Measurements from ENCODE around the gene EML3. TPM values are rescaled to one million over a fixed set of nuclear protein-coding genes. Genes with fewer than 3 reads are reported as not detected.

The EML3 gene
- polyA plus RNA-seq, 1 donor (not counting 4 experiments of a cell fraction or from before 2014, with no cell fraction given) = 13.6 TPM

DNA sequence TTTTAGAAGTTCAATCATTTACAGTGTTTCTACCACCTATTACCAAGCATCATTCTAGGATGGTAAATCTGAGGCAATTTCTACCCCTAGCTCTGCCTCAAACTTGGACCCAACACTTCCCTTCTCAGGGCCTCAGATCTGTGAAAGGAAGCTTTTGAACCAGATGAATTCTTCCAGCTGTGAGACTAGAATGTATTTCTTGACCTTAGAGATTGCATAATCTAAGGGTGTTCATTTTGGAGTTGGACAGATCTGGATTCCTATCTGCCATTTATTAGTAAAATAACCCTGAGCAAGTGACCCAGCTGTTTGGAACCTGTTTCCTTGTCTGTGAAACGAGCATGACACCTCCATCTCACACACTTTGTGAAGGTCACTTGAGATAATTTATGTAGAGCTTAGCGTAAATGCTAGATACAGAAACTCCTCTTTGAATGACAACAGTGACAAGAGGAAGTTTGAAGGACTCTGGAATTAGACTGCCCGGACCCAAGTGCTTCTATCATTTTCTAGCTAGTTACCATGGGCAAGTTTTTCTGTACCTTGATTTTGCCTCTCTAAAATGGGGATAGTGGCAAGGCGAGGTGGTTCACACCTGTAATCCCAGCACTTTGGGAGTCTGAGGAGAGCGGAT, 44.3 kb upstream of the EML3 start:
- no peaks in the 10 kb centered on the region for H3K36me3 ChIP-seq (ENCODE audit: control insufficient read depth in 2 of 2, extremely low read depth in 1 of 2, insufficient read depth in 2 of 2, low read length in 2 of 2)
- no peak overlapping the region for H3K4me2 ChIP-seq (ENCODE audit: control insufficient read depth, extremely low read depth, insufficient read depth, low read depth, low read length)
- H3K4me1 ChIP-seq (ENCODE audit: control insufficient read depth, extremely low read depth, insufficient read depth, low read length) = peaks cover 3% of the 10 kb centered on the region
- no peaks in the 10 kb centered on the region for H3K9me3 ChIP-seq (ENCODE audit: control insufficient read depth, low read depth, low read length)
- no peaks in the 10 kb centered on the region for H3K27me3 ChIP-seq (ENCODE audit: control insufficient read depth, extremely low read depth, insufficient read depth, low read length)
- DNase-seq (ENCODE audit: low read depth, low spot score) (no peak), FAIRE-seq (no peak)
- no peaks in the 10 kb centered on the region for H4K20me1 ChIP-seq (ENCODE audit: control insufficient read depth, extremely low read depth, insufficient read depth, low read length)
- no peak overlapping the region for H2AFZ ChIP-seq (ENCODE audit: control insufficient read depth, low read length)
- H3K9me1 ChIP-seq (ENCODE audit: control insufficient read depth, extremely low read depth, insufficient read depth, low read length) = no peaks in the 10 kb centered on the region
- TF ChIP-seq, protein P1, sequence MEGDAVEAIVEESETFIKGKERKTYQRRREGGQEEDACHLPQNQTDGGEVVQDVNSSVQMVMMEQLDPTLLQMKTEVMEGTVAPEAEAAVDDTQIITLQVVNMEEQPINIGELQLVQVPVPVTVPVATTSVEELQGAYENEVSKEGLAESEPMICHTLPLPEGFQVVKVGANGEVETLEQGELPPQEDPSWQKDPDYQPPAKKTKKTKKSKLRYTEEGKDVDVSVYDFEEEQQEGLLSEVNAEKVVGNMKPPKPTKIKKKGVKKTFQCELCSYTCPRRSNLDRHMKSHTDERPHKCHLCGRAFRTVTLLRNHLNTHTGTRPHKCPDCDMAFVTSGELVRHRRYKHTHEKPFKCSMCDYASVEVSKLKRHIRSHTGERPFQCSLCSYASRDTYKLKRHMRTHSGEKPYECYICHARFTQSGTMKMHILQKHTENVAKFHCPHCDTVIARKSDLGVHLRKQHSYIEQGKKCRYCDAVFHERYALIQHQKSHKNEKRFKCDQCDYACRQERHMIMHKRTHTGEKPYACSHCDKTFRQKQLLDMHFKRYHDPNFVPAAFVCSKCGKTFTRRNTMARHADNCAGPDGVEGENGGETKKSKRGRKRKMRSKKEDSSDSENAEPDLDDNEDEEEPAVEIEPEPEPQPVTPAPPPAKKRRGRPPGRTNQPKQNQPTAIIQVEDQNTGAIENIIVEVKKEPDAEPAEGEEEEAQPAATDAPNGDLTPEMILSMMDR (optimal IDR thresholded peaks at IDR 0.05 in 1 of 3, IDR thresholded peaks at IDR 0.05 in 1 of 3, conservative IDR thresholded peaks at IDR 0.05 in 1 of 3; ENCODE audit: extremely low read depth in 1 of 3, insufficient read depth in 2 of 3, low read length in 3 of 3) = no peak
- no peak for TF ChIP-seq EZH2 (IDR thresholded peaks at IDR 0.05; ENCODE audit: low read length)
- no peak overlapping the region for H3K9ac ChIP-seq (ENCODE audit: control insufficient read depth, extremely low read depth, insufficient read depth, low read length)
- dilution Hi-C loops (cut with MboI; ENCODE audit: extremely low pct_ligation_motif_present, low sequenced_read_pairs) = no loop called here
- H3K27ac ChIP-seq (ENCODE audit: control insufficient read depth, insufficient read depth, low read length) = no peak overlapping the region
- peaks cover 12% of the 10 kb centered on the region for H3K79me2 ChIP-seq (ENCODE audit: control insufficient read depth, insufficient read depth, low read length)
- H3K4me3 ChIP-seq (ENCODE audit: control insufficient read depth in 2 of 3, extremely low read depth in 1 of 3, insufficient read depth in 2 of 3, low read depth in 1 of 3, low read length in 3 of 3) = no peak overlapping the region

DNA sequence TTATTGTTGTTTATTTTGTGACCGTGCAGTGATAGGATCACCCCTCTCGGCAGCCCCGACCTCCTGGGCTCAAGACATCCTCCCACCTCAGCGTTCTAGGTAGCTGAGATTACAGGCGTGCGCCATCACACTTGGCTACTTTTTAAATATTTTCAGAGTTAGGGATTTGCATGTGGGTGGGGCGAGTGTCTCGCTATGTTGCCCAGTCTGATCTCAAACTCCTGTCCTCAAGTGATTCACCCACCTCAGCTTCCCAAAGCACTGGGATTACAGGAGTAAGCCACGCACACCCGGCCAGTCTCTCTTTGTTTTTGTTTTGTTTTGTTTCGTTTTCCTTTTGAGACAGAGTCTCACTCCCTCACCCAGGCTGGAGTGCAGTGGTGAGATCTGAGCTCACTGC, 41.7 kb upstream of the EML3 start:
- H4K20me1 ChIP-seq (ENCODE audit: control insufficient read depth, extremely low read depth, insufficient read depth, low read length) = no peaks in the 10 kb centered on the region
- peaks cover 6% of the 10 kb centered on the region for H3K4me1 ChIP-seq (ENCODE audit: control insufficient read depth, extremely low read depth, insufficient read depth, low read length)
- dilution Hi-C loops (cut with MboI; ENCODE audit: extremely low pct_ligation_motif_present, low sequenced_read_pairs) = no loop called here
- no peak overlapping the region for H3K9ac ChIP-seq (ENCODE audit: control insufficient read depth, extremely low read depth, insufficient read depth, low read length)
- H3K27ac ChIP-seq (ENCODE audit: control insufficient read depth, insufficient read depth, low read length) = no peak overlapping the region
- no peak overlapping the region for H3K4me2 ChIP-seq (ENCODE audit: control insufficient read depth, extremely low read depth, insufficient read depth, low read depth, low read length)
- H3K9me3 ChIP-seq (ENCODE audit: control insufficient read depth, low read depth, low read length) = no peaks in the 10 kb centered on the region
- no peak overlapping the region for H2AFZ ChIP-seq (ENCODE audit: control insufficient read depth, low read length)
- H3K36me3 ChIP-seq (ENCODE audit: control insufficient read depth in 2 of 2, extremely low read depth in 1 of 2, insufficient read depth in 2 of 2, low read length in 2 of 2) = peaks cover 3 to 8% of the 10 kb centered on the region in 2 experiments
- TF ChIP-seq EZH2 (IDR thresholded peaks at IDR 0.05; ENCODE audit: low read length) = no peak
- TF ChIP-seq, protein P1 (optimal IDR thresholded peaks at IDR 0.05 in 1 of 3, IDR thresholded peaks at IDR 0.05 in 1 of 3, conservative IDR thresholded peaks at IDR 0.05 in 1 of 3; ENCODE audit: extremely low read depth in 1 of 3, insufficient read depth in 2 of 3, low read length in 3 of 3) = no peak
- H3K27me3 ChIP-seq (ENCODE audit: control insufficient read depth, extremely low read depth, insufficient read depth, low read length) = no peaks in the 10 kb centered on the region
- DNase-seq (ENCODE audit: low read depth, low spot score) = no peak
- FAIRE-seq = no peak
- no peaks in the 10 kb centered on the region for H3K9me1 ChIP-seq (ENCODE audit: control insufficient read depth, extremely low read depth, insufficient read depth, low read length)
- H3K4me3 ChIP-seq (ENCODE audit: control insufficient read depth in 2 of 3, extremely low read depth in 1 of 3, insufficient read depth in 2 of 3, low read depth in 1 of 3, low read length in 3 of 3) = no peak overlapping the region
- peaks cover 27% of the 10 kb centered on the region for H3K79me2 ChIP-seq (ENCODE audit: control insufficient read depth, insufficient read depth, low read length)

Measured in keratinocyte (primary cell).